Measurements from ENCODE around the gene MICALL2.

- TF ChIP-seq NFYB (CRISPR knock-in tag; conservative IDR thresholded peaks at IDR 0.05; ENCODE audit: low read depth) (no peak), CTCF (IDR thresholded peaks at IDR 0.05) (peak; percentile 95), EMX1 (CRISPR knock-in tag; IDR thresholded peaks at IDR 0.05) (no peak), ELF4 (CRISPR knock-in tag; IDR thresholded peaks at IDR 0.05; ENCODE audit: low read depth) (no peak), IRF2 (CRISPR knock-in tag; IDR thresholded peaks at IDR 0.05; ENCODE audit: borderline replicate concordance, low read depth) (no peak), ZNF423 (CRISPR knock-in tag; IDR thresholded peaks at IDR 0.05) (no peak), ZNF512 (CRISPR knock-in tag; IDR thresholded peaks at IDR 0.05; ENCODE audit: borderline replicate concordance) (no peak), RORB (CRISPR knock-in tag; IDR thresholded peaks at IDR 0.05) (no peak)
Observed at GRCh38 chr7:1432411-1433082, 26.7 kb downstream of the MICALL2 start.
